Dermis microvascular lymphatic vessel endothelial cell (primary cell): ENCODE measurements around the gene VIT. TPM values are rescaled to one million over a fixed set of nuclear protein-coding genes. Genes with fewer than 3 reads are reported as not detected.

Source experiments
- DNase-seq, 2 donors: peaks; one replicate each; pipeline versions ENCODE4 v3.0.0 to v3.0.0-alpha.2; 2010; ENCODE audit warnings: low read depth in 2 of 2
- total RNA-seq: library from RNA; depleted of rRNA; stranded (reverse); fragments of >200 nt; gene quantifications from 2 replicates; pipeline ENCODE4 v1.2.1, GENCODE V29; 2014

Gene VIT
- total RNA-seq, 1 donor from 2014 or later = 0.26 TPM

GRCh38 chr2:36762764-36763490 is 66.4 kb downstream of the VIT start:
- DNase-seq = no peak

DNA sequence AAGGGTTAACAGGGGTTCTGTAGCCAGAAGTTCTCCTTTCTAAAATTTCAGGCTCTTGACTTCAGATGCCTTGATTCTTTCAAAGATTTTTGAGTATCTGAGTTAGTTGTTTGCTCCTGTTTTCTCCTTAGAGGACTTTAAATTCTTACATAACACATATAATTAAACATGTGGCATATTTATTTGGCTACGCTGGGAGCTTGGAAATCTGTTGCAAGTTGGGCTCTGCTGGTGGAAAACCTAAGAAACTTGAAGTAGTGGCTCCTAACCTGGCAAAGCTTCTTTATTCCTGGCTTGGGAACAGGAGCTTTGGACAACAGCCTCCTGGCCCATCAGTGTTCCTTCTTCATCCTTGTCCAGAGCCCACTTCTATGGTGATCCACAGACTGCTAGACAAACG is 72.6 kb downstream of the VIT start:
- DNase-seq = no peak

DNA sequence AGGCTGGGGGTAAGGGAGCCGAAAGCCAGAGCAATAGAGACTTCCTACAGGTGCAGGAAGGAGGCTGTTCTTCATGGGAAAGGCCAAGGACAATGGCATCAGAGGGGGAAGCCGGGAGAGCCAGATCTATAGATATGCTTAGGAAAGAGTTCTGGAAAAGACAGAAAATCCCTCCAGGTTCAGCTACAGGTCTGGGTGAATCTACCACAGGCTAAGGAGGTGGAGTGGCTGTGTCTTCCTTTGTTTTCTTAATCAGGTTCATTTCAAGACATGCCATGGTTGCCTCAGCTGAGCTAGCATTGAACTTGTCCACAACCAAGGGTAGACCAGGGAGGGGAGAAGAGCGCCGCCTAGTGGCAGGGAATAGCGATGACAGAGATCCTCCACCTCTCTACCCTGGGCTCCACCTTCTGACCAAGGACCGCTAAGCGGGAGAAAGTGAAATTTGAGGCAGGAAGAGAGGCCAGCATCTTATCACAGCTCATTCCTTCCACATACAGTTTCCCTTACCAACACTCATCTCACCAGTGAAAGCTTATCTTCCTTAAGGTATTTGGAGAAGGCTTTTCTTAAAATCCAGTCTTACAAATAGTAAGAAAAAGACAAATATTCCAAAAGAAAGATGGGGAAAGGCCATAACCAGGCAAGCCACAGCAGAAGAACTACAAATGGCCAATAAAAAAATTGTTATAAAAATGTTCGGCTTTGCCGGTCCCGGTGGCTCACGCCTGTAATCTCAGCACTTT is 74.2 kb downstream of the VIT start:
- DNase-seq = peak in 1 of 2 donors; percentile 57

DNA sequence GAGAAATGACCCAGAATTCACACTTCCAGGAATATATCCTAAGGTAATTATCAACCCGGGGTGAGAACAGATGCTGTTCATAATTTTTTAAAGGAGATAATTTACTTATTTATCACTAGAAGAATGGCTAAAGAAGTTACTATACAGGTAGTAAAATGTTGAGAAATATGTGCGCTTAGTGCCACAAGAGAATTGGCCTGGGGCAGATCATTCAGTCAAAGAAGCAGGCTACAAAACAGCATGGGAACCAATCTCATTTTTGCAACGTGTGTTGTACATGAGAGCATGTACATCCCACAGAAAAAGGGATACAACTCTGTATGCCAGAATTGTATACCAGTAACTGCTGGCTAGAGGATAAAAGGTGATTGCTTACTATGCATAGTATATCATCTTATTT is 75.2 kb downstream of the VIT start:
- no peak for DNase-seq

- no peak for DNase-seq
Measured at GRCh38 chr2:36773947-36774346, 77.4 kb downstream of the VIT start.

GRCh38 chr2:36775261-36775660 is 78.8 kb downstream of the VIT start:
- no peak for DNase-seq

DNA sequence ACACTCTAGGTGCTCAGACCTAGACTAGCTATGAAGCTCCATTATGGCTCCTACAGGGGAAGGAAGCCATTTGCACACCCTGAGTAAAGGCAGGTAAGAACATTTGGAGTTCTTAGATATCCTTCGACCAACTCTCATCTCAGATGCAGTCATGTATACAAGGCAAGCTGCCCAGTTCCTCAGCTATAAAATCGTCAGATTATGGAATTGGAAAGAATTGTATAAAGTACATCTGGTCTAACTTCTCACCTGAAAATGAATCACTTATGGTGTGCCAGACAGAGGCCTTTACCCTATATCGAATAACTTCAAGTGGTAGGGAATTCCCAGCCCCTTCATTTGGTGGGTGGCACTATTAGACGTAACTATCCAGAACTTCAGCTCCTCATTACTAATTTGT is 79.3 kb downstream of the VIT start:
- DNase-seq = no peak

GRCh38 chr2:36777272-36777671 is 80.8 kb downstream of the VIT start:
- no peak for DNase-seq

GRCh38 chr2:36777788-36778187 is 81.3 kb downstream of the VIT start:
- DNase-seq = no peak

GRCh38 chr2:36779462-36779861 is 83.0 kb downstream of the VIT start:
- no peak for DNase-seq

DNA sequence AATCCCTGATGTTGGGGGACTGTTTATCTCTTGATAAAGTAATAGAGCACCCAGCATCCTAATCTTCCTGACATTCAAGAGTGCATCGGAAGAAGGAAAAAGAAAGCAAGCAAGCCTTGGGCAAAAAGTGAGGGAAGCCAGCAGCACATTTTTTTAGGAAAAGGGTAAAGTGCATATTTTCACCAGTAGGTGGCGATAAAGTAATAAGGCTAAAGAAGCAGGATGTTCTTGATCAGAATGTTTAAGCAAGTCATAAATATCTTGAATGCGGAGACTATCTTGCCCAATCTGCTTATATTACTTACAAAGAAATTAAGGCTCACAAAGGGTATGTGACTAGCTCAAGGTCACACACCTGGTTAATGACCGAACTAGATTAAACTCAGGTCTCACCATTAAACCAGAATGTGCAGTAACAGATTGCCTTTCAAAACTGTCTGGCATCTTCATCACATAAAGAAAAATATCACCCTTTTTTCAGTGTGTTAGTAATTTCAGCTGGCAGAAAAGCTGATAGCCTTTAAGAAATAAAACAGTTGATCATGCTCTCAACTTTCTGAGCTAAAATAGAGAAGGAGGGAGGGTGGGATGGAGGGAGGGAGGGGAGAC is 83.8 kb downstream of the VIT start:
- DNase-seq = peak in 1 of 2 donors; percentile 56

DNA sequence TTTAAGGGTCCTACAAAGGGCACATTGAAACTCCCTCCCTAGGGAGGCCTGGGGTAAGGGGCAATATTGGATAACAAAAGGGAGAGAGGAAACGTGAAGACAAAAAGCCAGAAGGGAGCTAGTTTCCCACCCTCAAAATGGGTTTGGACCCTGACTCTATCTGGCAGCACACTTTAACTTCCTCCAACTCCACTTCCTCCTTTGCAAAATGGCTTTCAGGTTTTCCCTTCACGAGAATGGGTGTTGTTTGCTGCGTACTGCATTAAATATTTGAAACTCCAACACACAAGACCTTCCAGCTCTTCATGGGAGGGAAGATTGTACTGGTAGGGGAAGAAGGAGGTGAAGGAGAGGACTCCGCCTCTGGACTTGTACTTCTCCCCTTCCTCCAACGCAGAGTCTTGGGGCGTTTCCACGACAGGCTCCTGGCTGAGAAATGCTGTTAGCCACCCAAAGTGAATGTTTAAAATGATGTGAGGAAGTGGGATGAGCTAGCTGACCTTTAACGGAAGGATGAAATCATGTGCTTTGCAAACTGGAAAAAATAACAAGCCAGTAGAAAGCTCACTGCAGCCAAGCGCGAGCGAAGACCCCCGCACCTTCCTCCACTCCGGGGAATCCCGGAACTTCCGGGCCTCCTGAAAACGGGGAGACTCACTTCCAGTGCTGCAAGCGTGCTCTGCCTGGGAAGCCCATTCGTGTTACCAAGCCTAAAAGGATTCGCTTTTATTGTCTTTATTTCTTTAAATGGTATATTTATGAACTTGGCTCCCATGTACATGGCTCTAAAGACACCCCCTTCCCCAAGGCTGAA is 85.6 kb downstream of the VIT start:
- DNase-seq = peak; percentile 11 to 18

GRCh38 chr2:36783246-36783645 is 86.7 kb downstream of the VIT start:
- no peak for DNase-seq

DNA sequence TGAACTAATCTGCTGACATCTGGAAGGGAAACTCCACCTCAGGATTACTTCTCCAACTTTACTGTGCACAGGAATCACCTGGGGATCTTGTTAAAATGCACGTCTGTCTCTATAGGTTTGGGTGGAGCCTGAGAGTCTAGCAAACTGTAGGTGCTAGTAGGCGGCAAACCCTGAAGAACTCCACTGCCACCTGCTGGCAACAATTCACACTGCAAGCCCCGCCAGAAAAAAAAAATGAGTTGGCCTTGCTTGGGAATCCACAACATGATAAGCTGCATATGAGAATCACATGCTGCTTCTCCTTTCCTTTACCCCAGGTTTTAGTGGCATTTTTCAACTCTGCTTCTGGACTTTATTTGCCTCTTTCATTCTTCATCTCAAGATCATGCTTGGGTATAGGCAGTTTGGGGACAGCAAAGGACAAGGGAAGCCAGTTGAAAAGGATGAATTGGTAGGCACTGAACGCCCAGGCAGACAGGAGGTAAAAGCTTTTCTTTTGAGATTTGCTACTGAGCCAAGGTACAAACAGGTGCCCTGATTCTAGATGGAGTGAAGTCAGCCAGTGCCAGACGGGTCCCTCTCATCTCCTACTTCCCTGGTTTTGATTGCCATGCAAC is 88.8 kb downstream of the VIT start:
- DNase-seq = peak; percentile 40 to 67

GRCh38 chr2:36789181-36789804 is 92.8 kb downstream of the VIT start:
- no peak for DNase-seq

GRCh38 chr2:36792951-36793350 is 96.4 kb downstream of the VIT start:
- DNase-seq = no peak

GRCh38 chr2:36797324-36798070 is 101.0 kb downstream of the VIT start:
- DNase-seq = no peak

DNA sequence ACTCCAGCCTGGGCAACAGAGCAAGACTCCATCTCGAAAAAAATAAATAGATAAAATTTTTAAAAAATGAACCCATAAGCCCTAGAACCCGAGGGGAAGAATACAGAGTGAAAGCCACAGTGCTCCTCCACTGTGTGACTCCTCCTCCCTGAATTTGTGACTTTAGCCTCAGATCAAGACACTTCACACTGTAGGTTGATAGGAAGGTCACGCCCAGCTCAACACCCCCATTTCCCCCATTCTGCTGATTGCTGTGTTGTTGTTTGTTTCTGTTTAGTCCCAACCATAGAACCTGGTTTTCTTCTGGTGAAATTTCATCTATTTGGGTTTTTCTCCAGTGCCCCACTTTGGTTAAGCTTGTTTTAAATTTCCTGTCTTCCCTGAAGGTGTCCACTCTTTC is 102.2 kb downstream of the VIT start:
- DNase-seq = no peak

GRCh38 chr2:36800381-36800780 is 103.9 kb downstream of the VIT start:
- no peak for DNase-seq

- DNase-seq = no peak
Measured at GRCh38 chr2:36801088-36801487, 104.6 kb downstream of the VIT start.
